H1 (cell line): Measurements from ENCODE around the gene POU2F1. TPM values are rescaled to one million over a fixed set of nuclear protein-coding genes. Genes with fewer than 3 reads are reported as not detected.

Source experiments
- HDAC6 ChIP-seq: IDR thresholded peaks from one replicate; pipeline ENCODE4 v1.7.1; 2012; ENCODE audit warnings: low read depth, mild to moderate bottlenecking, inconsistent platforms, low read length, moderate library complexity
- PHF8 ChIP-seq: fragments of 200-600 bp; sonication (generic); conservative IDR thresholded peaks from 2 replicates; pipeline ENCODE4 v1.7.1; 2012; ENCODE audit warnings: low read depth, mild to moderate bottlenecking, inconsistent platforms, low read length, moderate library complexity
- YY1 ChIP-seq: IDR thresholded peaks from 2 replicates; pipeline ENCODE4 v1.6.1; 2011; ENCODE audit warnings: low read depth, mild to moderate bottlenecking, low read length
- polyA plus RNA-seq, 7 experiments: library from polyadenylated mRNA; depleted of rRNA in 3 of 7; stranded (reverse) in 5 of 7; unstranded in 2 of 7; fragments of >200 nt in 5 of 7; fragments of 200-250 nt in 2 of 7; gene quantifications; 1 replicate in 5 of 7; 2 replicates in 1 of 7; 4 replicates in 1 of 7; pipeline versions ENCODE4 v1.2.1 to v1.2.3, GENCODE V29; 2011 to 2013; ENCODE audit warnings: missing spikeins in 2 of 7, mixed read lengths in 2 of 7
- total RNA-seq: library from RNA; stranded (reverse); fragmentation: NEBNext Ultra II Directional; extraction: Animal tissue kit (Norgen Biotek cat#: 25700); gene quantifications from 2 replicates; pipeline ENCODE4 v1.2.1, GENCODE V29; 2021
- TF ChIP-seq, protein P1 (sequence below): IDR thresholded peaks from 2 replicates; pipeline ENCODE4 v1.6.1; 2011; ENCODE audit warnings: low read length, improper control_type of control experiment

The POU2F1 gene
- total and polyA plus RNA-seq, 2 of the 8 experiments (the other 6 are each of a cell fraction or from before 2014, with no cell fraction given): 37.0 to 57.2 TPM

DNA sequence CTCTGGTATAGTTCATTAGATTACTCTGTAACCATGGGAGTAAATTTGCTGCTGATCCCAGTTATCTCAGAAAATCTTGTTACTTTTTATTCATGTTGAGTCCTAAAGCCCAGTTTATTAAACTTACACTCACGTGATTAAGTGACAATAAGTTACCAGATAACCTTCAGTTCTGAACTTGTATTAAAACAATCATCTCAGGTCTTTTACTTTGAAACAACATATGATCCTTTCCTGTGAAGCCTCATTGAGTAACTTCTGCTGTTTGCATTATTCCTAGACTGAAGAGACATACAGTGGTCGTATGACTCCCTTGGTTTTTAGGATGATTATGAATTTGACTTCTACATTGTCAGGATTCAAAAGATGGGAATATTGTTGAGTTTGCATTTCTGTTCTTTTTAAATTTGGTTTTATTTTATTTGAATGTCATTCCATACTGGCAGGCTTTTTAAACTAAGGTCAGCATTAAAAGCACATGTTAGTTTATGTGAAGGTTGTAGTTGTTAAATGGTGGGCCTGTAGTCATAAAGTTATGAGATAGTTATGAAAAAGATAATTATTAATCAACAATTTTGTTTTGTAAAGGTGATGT is 179.8 kb downstream of the POU2F1 start (continued):
- no peak for TF ChIP-seq YY1
- no peak for TF ChIP-seq PHF8
- TF ChIP-seq, protein P1, sequence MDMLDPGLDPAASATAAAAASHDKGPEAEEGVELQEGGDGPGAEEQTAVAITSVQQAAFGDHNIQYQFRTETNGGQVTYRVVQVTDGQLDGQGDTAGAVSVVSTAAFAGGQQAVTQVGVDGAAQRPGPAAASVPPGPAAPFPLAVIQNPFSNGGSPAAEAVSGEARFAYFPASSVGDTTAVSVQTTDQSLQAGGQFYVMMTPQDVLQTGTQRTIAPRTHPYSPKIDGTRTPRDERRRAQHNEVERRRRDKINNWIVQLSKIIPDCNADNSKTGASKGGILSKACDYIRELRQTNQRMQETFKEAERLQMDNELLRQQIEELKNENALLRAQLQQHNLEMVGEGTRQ: no peak
- no peak for TF ChIP-seq HDAC6
